Activated T-helper 1 cell treated with anti-CD3 and anti-CD28 coated beads, Interleukin-2, amount 50 U/mL, for 16 hours (primary cell): Measurements from ENCODE around the gene TOR3A.

Source experiments
- DNase-seq, 2 donors: peaks; one replicate each; pipeline ENCODE4 v3.0.0-alpha.2; 2020; ENCODE audit warnings: low read depth in 1 of 2, low spot score in 1 of 2

The TOR3A gene

DNA sequence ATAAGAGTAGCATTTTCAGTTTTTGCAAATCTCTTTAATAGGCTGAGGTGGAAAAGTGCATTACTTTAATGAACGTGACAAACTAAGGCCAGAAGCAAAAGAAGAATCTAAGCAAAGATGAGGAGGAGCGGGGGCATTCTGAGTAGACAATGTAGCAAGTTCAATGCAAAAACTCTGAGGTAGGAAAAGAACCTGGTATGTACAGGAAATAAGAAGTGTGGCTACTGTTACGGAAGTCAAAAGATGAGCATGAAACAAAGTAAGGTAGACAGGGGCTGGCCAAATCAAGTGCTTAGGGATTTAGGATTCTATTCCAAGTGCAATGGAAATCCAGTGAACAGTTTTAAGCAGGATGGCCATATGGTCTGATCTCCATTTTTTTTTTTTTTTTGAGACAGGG is 63.7 kb downstream of the TOR3A start:
- no peak for DNase-seq
